A172 (cell line): ENCODE results near the gene ANGPTL1. TPM values are rescaled to one million over a fixed set of nuclear protein-coding genes. Genes with fewer than 3 reads are reported as not detected.

Experiments
- DNase-seq: peaks from one replicate; pipeline ENCODE4 v3.0.0-alpha.2; 2015; ENCODE audit warnings: low spot score
- total RNA-seq: library from RNA; depleted of rRNA; stranded (reverse); fragments of >200 nt; shearing (Covaris generic); gene quantifications from 2 replicates; pipeline ENCODE4 v1.2.3, GENCODE V29; 2014; rRNA removed

Gene ANGPTL1, protein sequence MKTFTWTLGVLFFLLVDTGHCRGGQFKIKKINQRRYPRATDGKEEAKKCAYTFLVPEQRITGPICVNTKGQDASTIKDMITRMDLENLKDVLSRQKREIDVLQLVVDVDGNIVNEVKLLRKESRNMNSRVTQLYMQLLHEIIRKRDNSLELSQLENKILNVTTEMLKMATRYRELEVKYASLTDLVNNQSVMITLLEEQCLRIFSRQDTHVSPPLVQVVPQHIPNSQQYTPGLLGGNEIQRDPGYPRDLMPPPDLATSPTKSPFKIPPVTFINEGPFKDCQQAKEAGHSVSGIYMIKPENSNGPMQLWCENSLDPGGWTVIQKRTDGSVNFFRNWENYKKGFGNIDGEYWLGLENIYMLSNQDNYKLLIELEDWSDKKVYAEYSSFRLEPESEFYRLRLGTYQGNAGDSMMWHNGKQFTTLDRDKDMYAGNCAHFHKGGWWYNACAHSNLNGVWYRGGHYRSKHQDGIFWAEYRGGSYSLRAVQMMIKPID
- total RNA-seq: not detected in 2 replicates

DNA sequence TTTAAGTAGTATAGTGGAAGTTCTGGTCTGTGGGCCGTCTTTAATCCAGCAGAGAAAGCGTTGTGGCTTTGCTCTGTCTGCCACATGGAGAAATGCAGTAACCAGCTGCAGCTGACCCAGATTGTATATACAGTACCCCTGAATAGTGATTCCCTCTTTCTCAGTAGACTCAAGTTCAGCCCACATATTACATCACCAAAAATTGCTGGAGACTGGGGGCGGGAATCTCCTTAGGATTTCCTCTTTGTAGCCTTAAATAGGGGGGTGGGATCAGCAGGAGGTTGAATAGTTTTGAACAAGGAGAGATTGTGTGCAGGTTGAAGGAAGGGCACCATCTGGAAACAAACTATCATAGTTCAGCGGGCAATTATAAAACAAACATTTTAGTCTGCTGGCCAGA, at the start of gene ANGPTL1:
Gene ANGPTL1, minus strand, starts transcription at position 134 of the 400 bp plus-strand sequence. CDS start 5,301 bp downstream, outside the sequence.
- no peak for DNase-seq

DNA sequence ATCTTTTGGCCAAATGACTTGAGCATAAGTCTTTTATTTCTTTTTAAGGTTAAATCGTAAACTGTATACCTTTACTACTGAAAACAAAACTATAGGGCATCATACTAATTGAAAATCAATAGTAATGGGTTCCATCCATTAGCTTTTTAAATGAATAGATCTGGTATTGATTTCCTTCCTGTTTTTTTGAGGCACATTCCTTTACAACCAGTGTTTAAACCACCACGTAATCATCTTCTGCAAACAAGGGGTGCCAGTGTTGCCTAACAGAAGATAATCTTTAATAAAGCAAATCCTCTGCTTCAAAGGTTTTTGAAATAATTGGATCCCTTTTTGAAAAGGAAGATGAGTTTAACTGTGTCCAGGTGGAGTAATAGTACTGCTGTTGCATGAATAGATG, 48.7 kb upstream of the ANGPTL1 start:
- no peak for DNase-seq

DNA sequence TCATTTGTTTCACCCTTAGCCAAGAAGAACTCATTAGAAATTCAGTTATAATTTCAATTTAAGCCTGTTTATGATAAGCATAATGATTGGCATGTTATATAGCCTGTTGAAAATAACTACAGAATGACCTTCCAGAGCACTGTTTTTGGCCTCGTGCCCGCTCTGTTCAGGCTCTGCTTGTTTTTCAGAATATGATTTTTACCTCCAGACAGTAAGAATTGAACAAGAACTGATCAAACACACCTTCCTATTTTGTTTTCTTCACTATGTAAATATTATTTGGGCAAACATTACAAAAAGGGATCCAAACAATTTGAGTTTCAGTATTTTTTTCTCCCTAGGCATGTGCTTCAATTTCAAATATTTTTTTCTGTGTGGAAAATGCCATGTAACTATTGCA, 48.1 kb upstream of the ANGPTL1 start:
- no peak for DNase-seq

DNA sequence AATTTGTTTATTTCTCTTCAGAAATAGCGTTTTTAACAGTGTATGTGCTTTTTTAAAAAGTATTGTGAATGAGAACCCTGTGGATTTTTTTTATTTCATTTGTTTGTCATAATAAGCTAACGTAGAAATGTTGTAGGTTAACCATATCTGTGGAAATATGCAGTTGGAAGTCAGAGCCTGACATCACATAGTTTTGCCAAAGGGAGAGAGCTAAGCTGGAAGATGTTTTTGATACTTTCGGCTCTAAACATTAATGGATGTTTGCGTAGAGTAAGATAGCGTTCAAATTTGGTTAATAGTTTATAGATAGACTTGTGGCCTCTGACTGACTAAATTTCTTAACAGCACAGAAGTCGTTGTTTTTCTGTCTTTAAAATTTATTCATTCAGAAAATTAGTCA, 47.4 kb upstream of the ANGPTL1 start:
- no peak for DNase-seq

DNA sequence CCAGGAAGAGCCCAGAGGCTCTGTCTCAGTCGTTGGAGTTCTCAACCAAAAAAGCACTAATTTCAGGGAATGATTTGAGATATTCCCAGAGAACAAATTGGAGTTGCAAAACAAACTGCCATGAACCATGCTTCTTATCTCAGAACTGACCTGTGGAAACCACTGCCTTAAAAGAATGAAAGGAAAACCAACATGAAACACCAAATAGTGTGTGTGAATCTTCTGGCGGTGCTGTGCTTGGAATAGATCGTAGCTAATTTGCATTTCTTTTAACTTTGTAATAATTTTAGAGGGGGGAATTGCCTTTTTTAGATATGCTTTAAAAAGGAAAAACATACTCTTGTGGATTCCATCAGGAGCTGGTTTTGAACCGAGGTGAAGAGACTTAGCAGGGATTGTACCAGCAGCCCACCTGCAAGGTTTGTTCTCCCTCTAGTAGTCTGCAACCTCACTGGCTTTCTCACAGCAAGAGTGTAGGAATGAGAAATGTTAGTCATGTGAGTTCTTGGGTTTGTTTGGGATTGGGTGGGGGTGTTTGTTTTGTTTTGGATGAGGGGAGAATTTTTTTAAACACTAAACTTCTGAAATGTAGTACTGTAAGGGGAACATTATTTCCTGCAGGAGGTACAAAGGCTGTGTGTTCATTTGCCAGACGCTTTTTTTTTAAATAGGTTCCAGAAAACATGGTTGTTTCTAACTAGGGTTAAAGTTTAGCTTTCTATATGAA, 45.7 kb upstream of the ANGPTL1 start:
- no peak for DNase-seq

DNA sequence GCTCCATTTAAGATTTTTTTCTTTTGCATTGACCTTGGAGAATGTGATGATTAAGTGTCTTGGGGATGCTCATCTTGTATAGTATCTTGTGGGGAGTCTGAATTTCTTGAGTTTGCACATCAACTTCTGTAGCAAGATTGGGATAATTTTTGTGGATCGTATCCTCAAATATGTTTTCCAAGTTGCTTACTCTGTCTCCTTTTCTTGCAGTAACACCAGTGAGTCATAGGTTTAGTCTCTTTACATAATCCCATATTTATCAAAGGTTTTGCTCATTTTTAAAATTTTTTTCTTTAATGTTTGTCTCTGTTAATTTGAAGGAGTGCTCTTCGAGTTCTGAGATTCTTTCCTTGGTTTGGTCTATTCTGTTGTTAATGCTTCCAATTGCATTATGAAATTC, 41.7 kb upstream of the ANGPTL1 start:
- no peak for DNase-seq

DNA sequence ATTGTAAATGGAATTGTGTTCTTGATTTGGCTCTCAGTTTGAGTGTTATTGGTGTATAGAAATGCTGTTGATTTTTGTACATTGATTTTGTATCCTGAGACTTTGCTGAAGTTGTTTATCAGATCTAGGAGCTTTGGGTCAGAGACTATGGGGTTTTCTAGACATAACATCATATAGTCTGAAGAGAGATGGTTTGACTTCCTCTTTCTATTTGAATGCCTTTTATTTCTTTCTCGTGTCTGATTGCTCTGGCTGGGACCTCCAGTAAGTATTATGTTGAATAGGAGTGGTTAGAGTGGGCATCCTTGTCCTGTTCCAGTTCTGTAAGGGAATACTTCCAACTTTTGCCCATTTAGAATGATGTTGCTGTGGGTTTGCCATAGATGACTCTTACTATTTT, 39.1 kb upstream of the ANGPTL1 start:
- no peak for DNase-seq

DNA sequence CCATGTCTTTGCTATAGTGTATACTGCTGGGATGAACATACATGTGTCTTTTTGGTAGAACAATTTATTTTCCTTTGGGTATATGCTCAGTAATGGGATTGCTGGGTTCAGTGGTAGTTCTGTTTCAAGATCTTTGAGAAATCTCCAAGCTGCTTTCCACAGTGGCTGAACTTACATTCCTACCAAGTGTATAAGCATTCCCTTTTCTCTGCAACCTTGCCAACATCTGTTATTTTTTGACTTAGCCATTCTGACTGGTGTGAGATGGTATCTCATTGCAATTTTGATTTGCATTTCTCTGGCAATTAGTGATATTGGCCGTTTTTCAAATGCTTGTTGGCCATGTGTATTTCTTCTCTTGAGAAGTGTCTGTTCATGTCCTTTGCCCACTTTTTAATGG, 37.5 kb upstream of the ANGPTL1 start:
- no peak for DNase-seq

DNA sequence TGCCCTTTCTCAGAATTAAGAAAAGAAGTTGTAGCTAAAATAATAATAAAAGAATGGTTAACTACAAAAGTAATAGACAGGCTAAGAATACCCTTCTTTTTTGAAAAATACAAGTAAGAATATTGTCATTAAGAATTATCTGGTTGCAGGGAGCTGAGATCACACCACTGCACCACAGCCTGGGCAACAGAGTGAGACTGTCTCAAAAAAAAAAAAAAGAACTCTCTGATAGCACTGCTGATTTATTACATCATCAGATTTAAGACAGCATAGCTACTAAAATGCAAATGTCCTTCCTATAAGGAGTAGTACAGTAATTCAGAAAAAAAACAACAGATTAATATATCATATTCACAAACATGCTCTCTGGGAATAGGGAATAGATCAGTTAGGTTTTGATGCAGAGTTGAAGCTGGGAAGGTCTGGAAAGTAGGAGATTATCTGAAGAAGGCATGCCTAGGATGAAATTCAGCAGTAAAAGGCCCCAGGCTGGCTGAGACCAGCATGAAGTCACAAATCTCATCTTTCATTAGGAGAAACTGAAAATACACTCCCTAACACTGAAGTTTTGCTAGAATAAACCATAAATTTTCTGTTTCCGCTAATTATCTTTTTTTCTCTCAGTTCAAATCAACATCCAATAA, 30.7 kb upstream of the ANGPTL1 start:
- no peak for DNase-seq

DNA sequence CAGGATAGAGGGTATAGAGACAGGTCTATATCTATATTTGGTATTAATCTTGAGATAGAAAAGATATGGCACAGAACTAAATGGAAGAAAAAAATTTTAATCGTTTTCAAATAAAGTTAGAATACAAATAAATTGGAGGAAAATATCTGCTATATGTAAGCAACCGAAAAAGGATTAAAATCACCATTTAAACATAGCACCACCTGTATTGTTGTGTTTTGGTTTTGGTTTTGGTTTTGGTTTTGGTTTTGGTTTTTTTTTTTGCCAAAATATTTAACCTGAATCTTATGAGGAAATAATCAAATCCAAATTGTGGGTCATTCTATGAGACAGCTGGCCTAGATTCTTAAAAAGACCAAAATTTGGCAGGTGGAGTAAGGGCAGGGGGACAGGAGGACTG, 28.5 kb upstream of the ANGPTL1 start:
- no peak for DNase-seq

DNA sequence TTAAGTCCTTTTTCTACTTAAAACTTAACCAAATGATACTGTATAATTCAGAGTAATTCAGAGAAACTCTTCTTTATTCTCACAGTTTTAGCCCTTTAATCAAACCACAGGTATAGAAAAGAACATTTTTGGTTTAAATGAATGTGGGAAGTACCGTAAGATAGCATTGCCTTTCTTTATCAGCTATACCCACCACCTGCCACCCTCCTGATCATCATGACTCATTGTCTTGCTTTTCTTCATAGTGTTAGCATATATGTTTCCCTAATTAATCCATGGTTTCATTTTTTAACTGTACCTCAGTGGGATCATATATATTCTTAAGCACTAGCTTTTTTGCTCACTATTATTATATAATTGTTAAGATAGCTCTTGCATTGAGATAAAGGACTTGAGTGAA, 27.5 kb upstream of the ANGPTL1 start:
- DNase-seq: no peak

DNA sequence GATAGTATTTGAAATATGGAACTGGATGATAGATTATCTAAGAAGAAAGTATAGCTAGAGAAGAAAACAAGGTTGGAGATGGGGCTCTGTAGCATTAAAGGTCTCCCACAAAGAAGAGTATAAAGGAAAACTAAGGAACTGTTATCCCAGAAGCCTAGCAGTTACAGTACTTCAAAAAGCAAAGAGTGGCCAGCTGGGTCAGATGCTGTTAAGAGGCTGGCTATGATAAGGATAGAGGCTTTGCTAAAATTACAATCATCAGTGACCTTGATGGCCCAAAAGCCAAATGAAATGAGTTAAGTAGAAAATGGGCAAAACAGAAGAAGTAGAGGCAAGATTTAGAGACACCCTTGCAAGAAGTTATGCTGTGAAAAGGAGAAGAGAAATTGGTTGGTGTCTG, 25.1 kb upstream of the ANGPTL1 start:
- no peak for DNase-seq

DNA sequence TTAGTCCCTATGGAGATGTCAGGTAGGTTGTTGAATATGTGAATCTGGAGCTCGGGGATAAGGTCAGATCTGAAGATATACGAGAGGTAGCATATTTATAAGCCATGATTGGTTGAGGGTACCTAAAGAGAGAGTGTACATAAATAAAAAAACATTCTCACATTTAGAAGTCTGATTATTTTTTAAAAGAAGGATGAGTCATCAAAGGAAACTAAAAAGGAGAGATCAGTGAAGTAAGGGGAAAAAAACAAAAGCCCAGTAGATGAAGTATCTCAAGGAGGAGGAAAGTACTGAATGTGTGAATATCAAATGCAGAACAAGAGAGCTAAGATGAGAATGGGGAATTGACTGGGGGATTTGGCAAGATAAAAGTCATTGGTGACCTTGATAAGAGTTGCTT, 15.7 kb upstream of the ANGPTL1 start:
- DNase-seq: no peak

DNA sequence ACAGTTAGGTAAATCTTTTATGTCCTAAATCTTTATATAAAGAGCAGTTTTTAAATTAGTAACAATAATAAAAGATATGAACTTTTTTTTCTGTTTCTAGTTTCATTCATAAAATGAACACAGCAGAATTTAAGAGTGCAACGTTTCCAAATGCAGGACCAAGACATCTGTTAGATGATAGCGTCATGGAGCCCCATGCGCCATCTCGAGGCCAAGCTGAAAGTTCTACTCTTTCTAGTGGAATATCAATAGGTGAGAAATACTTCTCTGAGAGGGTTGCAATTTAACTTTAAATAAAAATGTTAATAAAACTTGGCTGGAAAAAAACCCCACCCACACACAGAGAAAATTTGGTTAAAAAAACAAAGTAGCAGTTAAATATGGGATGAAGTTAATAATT, 15.0 kb upstream of the ANGPTL1 start:
- DNase-seq: no peak

DNA sequence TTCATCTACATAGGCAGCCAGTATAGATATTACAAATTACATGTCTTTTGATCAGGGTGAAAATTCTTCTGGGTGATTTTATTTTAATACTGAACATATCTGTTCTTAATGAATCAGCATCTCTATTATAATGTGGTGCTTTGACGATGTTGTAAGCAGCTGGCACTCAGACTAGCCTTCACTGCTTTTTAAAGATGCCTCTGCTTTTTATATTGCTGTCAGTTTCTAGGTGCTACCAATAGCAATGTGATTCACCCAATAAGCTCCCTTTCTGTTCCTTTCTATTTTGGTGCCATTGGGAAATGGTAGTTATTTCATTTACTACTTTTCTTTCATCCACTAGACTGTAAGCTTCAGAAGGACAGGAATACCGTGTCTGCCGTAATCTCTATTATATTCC, 11.1 kb upstream of the ANGPTL1 start:
- DNase-seq: no peak

DNA sequence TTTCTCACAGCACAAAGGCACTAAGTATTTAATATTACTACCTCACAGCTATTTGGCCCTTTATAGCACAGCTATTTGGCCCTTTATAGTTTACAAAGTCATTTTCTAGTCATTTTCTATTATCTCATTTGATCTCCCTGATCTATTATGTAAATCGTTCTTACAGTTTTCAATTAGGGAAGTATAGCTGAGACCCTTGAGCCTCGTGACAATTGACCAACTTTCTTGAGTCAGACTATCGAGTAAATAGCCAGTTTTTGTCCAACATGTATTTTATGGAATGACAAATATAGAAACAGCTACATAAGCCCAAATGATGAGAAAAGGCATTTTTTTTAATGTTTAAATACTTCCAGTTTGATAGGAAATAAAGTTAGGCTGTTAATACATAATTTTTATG, 7.0 kb upstream of the ANGPTL1 start:
- no peak for DNase-seq

DNA sequence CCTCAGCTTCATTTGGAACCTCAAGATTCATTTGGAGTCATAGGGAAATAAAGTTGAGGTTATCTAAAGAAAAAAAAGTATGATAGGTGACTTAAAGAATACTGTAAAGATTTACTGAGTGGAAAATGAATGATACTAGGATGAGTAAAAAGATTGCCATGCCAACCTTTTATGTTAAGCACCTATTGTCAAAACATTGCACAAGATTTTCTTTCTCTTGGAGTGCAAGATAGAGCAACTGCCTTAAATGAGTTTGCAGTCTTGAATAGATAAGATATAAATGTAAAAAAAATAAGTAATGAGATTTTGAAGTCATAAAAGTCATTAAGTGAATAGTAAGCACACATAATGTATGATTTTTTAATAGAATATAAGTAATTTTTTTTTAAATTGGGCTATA, 5.1 kb upstream of the ANGPTL1 start:
- no peak for DNase-seq

DNA sequence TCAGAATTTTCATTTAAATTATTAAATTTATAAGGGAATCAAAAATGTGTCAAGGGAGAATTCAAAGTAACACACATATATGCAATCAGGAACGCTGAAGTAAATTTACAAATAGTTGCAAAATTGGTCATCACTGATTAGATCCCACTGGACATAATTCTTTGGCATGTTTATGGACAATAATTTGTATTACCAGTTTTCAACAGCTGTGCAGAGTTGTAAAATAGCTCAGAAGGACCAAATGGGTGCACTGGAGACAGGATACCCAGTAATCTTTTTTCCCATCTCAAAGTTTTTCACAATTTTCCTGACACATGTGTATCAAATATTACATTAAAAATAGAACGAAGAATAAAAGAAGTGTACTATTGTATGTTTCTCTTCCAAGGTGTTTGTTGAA, 4.1 kb upstream of the ANGPTL1 start:
- no peak for DNase-seq

DNA sequence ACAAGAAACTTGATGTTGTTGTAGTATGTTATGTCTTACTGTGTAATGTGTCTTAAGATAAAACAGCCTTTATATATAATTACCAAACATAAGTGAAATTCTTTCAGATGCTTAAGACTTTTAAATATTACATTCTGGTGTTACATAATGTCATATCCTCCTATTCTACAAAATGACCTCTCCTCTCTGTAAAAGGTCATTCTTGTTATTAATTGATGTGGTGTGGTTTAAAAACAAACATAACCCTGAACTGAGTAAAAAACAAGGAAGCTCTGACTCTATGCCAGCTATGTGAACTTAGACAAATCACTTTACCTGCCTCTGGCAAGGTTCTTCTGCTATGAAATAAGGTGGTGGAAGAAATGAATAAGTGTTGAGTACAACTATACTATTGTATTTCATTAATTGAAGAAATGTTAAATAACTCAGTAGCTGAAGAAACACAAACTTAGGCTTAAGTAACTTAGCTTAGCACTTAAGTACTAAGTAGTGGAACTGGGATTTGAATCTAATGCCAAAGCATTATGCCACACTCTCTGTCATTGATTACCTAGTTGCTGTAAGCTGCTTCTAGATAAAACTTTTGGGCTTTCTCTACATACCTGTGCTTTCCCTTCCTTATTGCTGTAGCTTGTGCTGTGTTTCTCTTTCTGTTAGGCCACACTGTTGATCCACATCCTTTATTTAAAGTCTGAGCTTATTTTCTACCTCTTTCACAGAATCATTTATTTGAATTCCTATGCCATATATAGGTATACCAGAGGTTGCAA, 859 bp upstream of the ANGPTL1 start:
- no peak for DNase-seq

DNA sequence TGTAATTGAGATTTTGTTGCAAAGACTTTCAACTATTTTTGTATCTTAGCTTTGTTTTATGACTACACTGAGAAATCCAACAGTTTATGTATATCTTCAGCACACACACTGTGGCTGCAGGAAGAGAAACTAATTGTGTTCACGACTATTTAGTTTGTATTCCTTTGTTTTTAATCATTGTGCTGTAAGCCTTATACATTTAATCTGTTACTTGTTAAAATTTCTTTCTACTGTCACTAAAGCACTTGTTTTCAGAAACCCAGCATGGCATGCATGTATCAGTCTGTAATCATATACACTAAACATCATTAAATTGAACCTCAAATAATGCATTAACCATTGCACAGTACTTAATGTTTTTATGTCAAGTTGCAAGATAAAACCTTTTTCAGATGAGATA, 656 bp downstream of the ANGPTL1 start:
- DNase-seq: no peak

DNA sequence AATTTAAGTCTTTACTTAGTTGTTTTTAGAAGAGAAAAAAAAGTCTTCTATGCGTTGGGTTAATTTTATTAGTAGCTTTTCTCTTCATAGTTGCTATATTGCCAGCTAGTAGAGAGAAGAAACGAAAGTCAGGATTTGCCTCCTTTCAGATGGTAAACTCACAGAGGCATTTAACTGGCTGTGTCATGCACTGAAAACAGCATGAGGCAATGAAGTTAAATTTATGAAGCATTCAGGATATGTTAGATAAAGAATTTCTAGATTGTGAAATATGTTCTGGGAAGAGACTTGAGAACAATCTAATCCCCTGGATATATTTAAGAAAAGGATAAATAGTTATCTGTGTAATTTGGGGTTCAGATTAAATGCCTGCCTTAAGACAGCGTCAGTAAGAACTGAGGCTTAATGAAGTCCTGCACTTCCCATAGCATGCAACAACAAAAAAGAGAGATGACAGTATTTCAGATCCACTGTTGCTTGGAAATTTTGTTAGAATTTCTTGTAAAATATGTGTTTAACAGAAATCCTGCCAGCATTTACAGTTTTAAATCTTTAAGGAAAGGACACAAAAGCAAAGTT, 1.7 kb downstream of the ANGPTL1 start:
- no peak for DNase-seq

DNA sequence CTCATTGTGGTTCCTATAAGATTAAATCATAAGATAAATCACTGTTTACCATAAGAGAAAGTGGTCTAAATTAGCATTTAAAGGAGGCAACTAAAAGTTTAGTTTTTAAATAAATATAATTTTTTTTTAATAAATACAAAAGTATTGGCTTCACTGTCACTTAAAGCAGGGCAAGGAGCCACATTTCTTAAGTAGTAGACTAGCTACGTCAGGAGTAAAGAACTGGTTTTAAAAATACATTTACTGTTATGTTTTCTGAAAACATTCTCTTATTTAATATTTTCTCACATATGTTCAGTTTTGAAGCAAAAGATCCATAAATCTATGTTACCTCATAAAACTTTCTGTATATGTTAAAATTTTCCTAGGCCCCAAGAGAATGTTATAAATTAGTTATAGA, 2.2 kb downstream of the ANGPTL1 start:
- no peak for DNase-seq
